Testis (tissue), 5 donors: ENCODE measurements around the gene ZNF644. TPM values are rescaled to one million over a fixed set of nuclear protein-coding genes. Genes with fewer than 3 reads are reported as not detected.
A peak's percentile ranks its signal among the peaks of the same experiment; 100 is the strongest.
"Not testable (repeated sequence)": the region's sequence is repeated elsewhere in the genome, so short reads cannot be mapped to it uniquely, and the experiment has no call there.

Experiments used
- DNase-seq: peaks from one replicate; pipeline ENCODE4 v3.0.0-alpha.2; 2019
- H3K27ac ChIP-seq, 2 donors: fragments of 200-600 bp; sonication (generic); one replicate each; pipeline ENCODE4 v1.5.1; 2019
- H3K27me3 ChIP-seq: fragments of 200-600 bp; sonication (generic); one replicate; pipeline ENCODE4 v1.5.1; 2019
- H3K36me3 ChIP-seq: fragments of 200-600 bp; sonication (generic); one replicate; pipeline ENCODE4 v1.5.1; 2017; ENCODE audit warnings: low read depth; ENCODE audit errors: missing control alignments
- H3K4me1 ChIP-seq: fragments of 200-600 bp; sonication (generic); one replicate; pipeline ENCODE4 v1.5.1; 2019
- H3K4me3 ChIP-seq, 2 donors: fragments of 200-600 bp; sonication (generic); one replicate each; pipeline ENCODE4 v1.5.1; 2017 to 2019
- H3K9me3 ChIP-seq: fragments of 200-600 bp; sonication (generic); one replicate; pipeline ENCODE4 v1.5.1; 2017
- POLR2A ChIP-seq: fragments of 450-650 bp; IDR thresholded peaks from one replicate; pipeline ENCODE4 v1.6.1; 2017; ENCODE audit warnings: antibody characterized with exemption, mild to moderate bottlenecking, moderate library complexity
- WGBS, 2 donors: methylation state at CpG; one replicate each; pipeline ENCODE4 v1.1.5; 2018; 5-methylcytosine and 5-hydroxymethylcytosine counted together
- intact Hi-C: fragments of 100-400 bp; cut with DNase I; formaldehyde crosslinking; loops from one replicate; pipeline ENCODE4 v1.15.1; 2023; ENCODE audit warnings: low total_unique reads
- long read RNA-seq, 2 donors: transcript quantifications; one replicate each; lab custom pipeline, GENCODE V29; 2026
- polyA plus RNA-seq: library from polyadenylated mRNA; stranded (reverse); fragments of 350-450 nt; fragmentation: Illumina TruSeq; extraction: RNeasy Lipid Tissue Mini Kit (QIAGEN cat#74804); gene quantifications from one replicate; pipeline ENCODE4 v1.2.3, GENCODE V29; 2014; ENCODE audit warnings: low read depth, low replicate concordance; ENCODE audit not compliant: insufficient read depth
- total RNA-seq, 2 donors: library from RNA; depleted of rRNA; stranded (reverse); fragments of >200 nt; gene quantifications; one replicate each; pipeline ENCODE4 v1.2.3, GENCODE V29; 2016
- TF ChIP-seq, protein P1 (sequence below), 3 experiments: fragments of 450-650 bp in 2 of 3; fragments of 200-600 bp in 1 of 3; sonication (generic) in 1 of 3; IDR thresholded peaks; one replicate each; pipeline ENCODE4 v1.5.1; 2016 to 2019; ENCODE audit warnings: antibody characterized with exemption in 3 of 3, mild to moderate bottlenecking in 2 of 3, moderate library complexity in 1 of 3

Gene ZNF644
- total RNA-seq (10 to 100 TPM; 70.5 to 73.8 TPM), polyA plus RNA-seq (21.6 TPM)
- long read RNA-seq, donor 1, full-length matches to known transcripts = 16 of 24 reads
- long read RNA-seq, donor 1, partial matches to known transcripts = 8 of 24 reads
- long read RNA-seq, donor 1, other reads (novel, unspliced or antisense) = 0 of 24 reads
- long read RNA-seq, donor 2, full-length matches to known transcripts = 9 of 9 reads
- long read RNA-seq, donor 2, partial matches to known transcripts = 0 of 9 reads
- long read RNA-seq, donor 2, other reads (novel, unspliced or antisense) = 0 of 9 reads

GRCh38 chr1:91021686-91022517 lies at the start of gene ZNF644:
ZNF644 (minus strand) TSS chr1:91022035; CDS start chr1:90982353, 39,682 bp downstream.
- WGBS, 2 donors = 0 to 1% methylated on average over 45 to 70 of the region's 70 CpGs
- Histone ChIP-seq H3K4me3 (peak within 1 kb of the TSS; percentile 94 to 99), H3K36me3 (no peaks in the 10 kb centered on the region), H3K4me1 (no peaks in the 10 kb centered on the region), H3K27ac (peak within 1 kb of the TSS; percentile 99 to 100), H3K9me3 (no peaks in the 10 kb centered on the region), H3K27me3 (no peaks in the 10 kb centered on the region)
- peak; percentile 55 for TF ChIP-seq POLR2A
- TF ChIP-seq, protein P1, sequence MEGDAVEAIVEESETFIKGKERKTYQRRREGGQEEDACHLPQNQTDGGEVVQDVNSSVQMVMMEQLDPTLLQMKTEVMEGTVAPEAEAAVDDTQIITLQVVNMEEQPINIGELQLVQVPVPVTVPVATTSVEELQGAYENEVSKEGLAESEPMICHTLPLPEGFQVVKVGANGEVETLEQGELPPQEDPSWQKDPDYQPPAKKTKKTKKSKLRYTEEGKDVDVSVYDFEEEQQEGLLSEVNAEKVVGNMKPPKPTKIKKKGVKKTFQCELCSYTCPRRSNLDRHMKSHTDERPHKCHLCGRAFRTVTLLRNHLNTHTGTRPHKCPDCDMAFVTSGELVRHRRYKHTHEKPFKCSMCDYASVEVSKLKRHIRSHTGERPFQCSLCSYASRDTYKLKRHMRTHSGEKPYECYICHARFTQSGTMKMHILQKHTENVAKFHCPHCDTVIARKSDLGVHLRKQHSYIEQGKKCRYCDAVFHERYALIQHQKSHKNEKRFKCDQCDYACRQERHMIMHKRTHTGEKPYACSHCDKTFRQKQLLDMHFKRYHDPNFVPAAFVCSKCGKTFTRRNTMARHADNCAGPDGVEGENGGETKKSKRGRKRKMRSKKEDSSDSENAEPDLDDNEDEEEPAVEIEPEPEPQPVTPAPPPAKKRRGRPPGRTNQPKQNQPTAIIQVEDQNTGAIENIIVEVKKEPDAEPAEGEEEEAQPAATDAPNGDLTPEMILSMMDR (IDR thresholded peaks at IDR 0.05) = peak in 1 of 3 experiments; percentile 13
- DNase-seq = peak; percentile 94
- intact Hi-C loops = no loop called here

DNA sequence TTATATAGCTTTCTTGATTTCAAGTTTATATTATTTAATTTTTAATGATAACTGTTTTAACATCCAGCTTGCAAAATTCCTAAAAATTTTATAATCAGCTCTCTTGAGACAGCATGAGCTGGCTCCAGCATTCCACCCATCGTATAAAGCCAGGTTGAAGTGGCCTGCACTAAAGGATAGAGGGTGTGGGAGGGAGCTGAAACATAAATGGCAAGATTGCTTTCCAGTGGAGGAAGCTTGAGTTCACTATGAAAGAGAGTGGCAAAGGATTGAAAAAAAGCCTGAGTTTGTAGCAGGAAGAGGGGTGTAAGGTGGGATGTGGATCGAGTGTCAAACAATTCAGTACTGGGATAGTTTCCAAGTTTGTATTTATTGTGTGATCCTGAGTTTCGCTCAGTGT lies 48.5 kb upstream of the ZNF644 start:
- H3K27ac ChIP-seq = no peak overlapping the region
- no peak overlapping the region for H3K4me3 ChIP-seq
- intact Hi-C loops = no loop called here
- DNase-seq = no peak
- TF ChIP-seq, protein P1 (IDR thresholded peaks at IDR 0.05) = no peak
- no peak for TF ChIP-seq POLR2A
- H3K9me3 ChIP-seq = no peaks in the 10 kb centered on the region
- H3K4me1 ChIP-seq = no peaks in the 10 kb centered on the region
- no peaks in the 10 kb centered on the region for H3K36me3 ChIP-seq
- H3K27me3 ChIP-seq = no peaks in the 10 kb centered on the region
- 34 to 36% methylated on average over 3 of the region's 3 CpGs for WGBS, 2 donors

- Histone ChIP-seq H3K27ac (no peak overlapping the region), H3K4me1 (no peaks in the 10 kb centered on the region), H3K4me3 (no peak overlapping the region), H3K36me3 (no peaks in the 10 kb centered on the region), H3K27me3 (no peaks in the 10 kb centered on the region), H3K9me3 (no peaks in the 10 kb centered on the region)
- WGBS, 2 donors = 64 to 67% methylated on average over 1 of the region's 1 CpG
- intact Hi-C loops = no loop called here
- no peak for DNase-seq
- no peak for TF ChIP-seq POLR2A
- TF ChIP-seq, protein P1 (IDR thresholded peaks at IDR 0.05) = no peak
These were observed 44.7 kb upstream of the ZNF644 start for GRCh38 chr1:91066538-91066937.

DNA sequence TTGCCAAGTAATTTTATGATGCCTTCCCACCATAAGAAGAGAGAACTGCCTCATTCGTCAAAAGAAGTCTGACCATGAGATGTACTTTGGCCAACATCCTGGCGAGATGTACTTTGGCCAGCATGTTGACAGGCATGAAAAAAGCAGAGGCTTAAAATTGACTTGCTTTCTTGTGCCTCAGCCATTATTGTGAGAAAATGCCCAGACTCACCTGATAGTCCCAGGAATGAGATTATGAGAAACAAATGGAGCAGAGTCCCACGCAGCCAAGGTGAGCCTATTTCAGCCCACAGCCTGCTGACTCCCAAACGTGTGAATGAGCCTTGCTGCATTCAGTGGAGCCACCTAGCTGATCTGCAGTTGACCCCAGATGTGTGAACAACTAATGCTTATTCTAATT lies 43.5 kb upstream of the ZNF644 start:
- WGBS, 2 donors = 73 to 80% methylated on average over 4 of the region's 4 CpGs
- intact Hi-C loops = no loop called here
- no peak for TF ChIP-seq POLR2A
- TF ChIP-seq, protein P1 (IDR thresholded peaks at IDR 0.05) = no peak
- no peaks in the 10 kb centered on the region for H3K36me3 ChIP-seq
- no peak for DNase-seq
- no peak overlapping the region for H3K4me3 ChIP-seq
- no peaks in the 10 kb centered on the region for H3K27me3 ChIP-seq
- H3K9me3 ChIP-seq = no peaks in the 10 kb centered on the region
- H3K4me1 ChIP-seq = no peaks in the 10 kb centered on the region
- H3K27ac ChIP-seq = no peak overlapping the region

DNA sequence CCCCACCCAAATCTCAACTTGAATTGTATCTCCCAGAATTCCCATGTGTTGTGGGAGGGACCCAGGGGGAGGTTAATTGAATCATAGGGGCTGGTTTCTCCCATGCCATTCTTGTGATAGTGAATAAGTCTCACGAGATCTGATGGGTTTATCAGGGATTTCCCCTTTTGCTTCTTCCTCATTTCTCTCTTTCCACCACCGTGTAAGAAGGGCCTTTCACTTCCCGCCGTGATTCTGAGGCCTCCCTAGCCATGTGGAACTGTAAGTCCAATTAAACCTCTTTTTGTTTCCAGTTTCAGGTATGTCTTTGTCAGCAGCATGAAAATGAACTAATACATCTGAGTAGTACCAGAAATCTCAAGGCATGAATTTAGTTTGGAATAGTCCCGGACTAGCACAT lies 41.6 kb upstream of the ZNF644 start:
- H3K4me1 ChIP-seq, H3K9me3 ChIP-seq, H3K27me3 ChIP-seq, DNase-seq, H3K4me3 ChIP-seq, H3K27ac ChIP-seq, H3K36me3 ChIP-seq, intact Hi-C loops: not testable (repeated sequence)
- WGBS, 2 donors = 85 to 86% methylated on average over 5 of the region's 5 CpGs
